DMS 273 (cell line): ENCODE results near the gene OTOA.
A peak's percentile ranks its signal among the peaks of the same experiment; 100 is the strongest.
"Not testable (repeated sequence)": the region's sequence is repeated elsewhere in the genome, so short reads cannot be mapped to it uniquely, and the experiment has no call there.

Experiments
- DNase-seq: peaks from one replicate; lab custom pipeline; 2025; ENCODE audit not compliant: unreplicated experiment; lab: John Stamatoyannopoulos, UW

The OTOA gene

DNA sequence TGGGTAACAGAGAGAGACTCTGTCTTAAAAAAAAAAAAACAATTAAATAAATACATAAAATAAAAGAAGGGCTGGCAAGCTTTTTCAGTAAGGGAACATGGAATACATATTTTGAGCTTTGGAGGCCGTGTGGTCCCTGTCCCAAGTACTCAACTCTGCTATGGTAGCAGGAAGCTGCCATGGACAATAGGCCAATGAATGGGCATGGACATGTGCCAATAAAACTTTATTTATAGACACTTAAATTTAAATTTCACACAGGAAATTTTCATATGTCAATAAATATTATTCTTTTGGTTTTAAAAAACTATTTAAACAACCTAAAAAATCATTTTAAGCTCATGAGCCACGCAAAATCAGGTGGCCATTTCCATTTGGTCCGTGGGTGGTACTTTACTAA, 3.8 kb downstream of the OTOA start:
- DNase-seq, result no peak

DNA sequence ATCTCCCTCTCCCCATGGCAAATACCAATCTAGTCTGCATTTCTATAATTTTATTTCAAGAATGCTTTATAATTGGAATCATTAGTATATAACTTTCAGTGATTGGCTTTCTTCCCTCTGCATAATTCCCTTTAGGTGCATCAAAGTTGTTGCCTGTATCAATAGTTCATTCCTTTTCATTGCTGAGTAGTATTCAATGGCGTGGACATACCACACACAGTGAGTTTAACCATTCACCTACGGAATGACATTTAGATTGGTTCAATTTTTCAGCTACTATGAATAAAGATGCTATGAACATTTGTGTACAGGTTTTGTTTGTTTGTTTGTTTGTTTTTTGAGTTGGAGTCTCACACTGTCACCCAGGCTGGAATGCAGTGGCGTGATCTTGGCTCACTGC, 9.7 kb downstream of the OTOA start:
- DNase-seq, result no peak

DNA sequence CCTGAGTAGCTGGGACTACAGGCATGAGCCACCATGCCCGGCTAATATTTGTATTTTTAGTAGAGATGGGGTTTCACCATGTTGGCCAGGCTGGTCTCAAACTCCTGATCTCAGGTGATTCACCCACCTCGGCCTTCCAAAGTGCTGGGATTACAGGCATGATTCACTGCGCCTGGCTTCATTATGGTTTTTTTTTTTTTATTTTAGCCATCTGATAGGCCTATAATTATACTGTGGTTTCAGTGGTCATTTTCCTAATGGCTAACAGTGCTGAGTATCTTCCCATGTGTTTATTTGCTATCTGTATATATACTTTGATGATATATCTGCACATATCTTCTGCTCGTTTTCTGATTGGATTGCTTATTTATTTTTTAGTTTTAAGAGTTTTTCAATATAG, 10.7 kb downstream of the OTOA start:
- not testable (repeated sequence) for DNase-seq

DNA sequence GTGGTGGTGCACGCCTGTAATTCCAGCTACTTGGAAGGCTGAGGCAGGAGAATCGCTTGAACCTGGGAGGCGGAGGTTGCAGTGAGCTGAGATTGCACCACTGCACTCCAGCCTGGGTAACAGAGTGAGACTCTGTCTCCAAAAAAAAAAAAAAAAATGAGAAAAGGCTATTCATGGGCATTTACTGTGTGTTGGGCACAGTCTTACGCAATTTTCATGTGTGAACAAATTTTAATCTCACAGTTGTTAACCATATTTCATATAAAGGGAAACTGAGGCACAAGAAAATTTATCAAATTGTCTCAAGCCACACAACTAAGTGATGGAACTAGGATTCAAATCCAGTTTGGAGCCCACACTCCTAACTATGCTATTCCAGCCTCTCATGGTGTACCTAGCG, 16.9 kb downstream of the OTOA start:
- DNase-seq, result not testable (repeated sequence)

DNA sequence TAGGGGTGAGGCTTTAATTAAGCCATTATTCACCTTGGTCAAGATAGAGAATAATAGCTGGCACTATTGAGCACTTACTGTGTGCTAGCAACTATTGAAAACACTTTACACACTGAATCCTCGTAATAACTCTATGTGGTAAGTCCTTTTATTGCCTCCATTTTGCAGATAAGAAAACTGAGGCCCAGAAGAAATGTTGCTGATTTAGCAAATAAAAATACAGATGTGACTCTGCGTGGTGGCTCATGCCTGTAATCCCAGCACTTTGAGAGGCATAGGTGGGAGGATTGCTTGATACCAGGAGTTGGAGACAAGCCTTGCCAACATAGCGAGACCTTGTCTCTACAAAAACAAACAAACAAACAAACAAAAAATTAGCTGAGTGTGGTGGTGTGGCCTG, 19.4 kb downstream of the OTOA start:
- DNase-seq, result no peak

DNA sequence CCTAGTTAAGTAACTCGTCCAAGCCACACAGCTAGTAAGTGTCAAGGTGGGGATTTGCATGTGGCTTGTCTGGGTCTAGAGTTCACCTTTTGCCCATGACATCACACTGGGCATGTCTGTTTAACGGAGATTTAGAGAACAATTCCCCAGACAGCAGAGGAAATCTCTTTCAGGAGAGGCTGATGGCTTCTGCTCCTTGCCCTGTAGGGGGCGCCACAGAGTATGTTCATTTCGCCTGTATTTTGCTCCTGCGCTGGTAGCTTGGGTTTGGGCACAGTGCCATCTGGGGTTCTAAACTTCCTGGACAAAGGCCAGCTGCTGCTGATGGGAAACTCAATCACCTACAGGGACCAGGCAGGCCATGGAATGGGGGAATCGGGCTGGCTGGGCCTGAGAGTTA, 20.4 kb downstream of the OTOA start:
- peak; percentile 74 for DNase-seq

DNA sequence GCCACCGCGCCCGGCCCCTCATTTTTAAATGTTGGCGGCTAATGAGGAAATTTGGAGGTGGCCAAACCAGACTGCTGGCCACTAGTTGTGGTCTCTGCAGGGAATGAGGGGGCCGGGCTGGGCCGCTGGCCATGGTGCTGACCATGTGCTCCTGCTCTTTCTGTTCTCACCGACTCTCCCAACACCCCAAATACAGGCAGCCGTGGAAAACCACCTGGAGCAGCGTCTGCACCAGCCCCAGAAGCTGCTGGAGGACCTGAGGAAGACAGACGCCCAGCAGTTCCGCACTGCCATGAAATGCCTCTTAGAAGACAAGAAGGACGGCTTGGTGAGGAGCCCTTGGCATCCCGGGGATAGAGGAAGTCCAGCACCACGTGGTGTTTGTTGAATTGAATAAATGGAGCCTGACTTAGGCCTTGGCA, 21.3 kb downstream of the OTOA start:
- DNase-seq, result peak; percentile 10

DNA sequence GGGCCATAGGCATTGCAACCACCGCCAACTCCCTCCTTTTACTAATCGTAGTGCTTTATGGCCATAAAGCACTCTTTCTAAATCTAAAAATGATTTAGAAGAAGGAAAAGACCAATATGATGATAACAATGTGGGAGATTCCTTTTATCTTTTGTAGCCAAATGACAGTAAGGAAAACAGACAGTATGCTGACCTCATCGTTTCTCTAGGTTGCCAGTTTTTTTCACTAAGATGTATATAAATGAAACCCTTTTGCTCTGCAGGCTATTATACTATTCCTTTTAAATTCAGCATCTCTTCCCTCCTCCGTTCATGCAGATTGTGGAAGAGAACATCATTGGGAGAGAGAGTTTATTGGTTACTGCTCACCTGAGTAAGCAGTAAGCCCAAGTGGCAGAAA, 25.3 kb downstream of the OTOA start:
- no peak for DNase-seq

DNA sequence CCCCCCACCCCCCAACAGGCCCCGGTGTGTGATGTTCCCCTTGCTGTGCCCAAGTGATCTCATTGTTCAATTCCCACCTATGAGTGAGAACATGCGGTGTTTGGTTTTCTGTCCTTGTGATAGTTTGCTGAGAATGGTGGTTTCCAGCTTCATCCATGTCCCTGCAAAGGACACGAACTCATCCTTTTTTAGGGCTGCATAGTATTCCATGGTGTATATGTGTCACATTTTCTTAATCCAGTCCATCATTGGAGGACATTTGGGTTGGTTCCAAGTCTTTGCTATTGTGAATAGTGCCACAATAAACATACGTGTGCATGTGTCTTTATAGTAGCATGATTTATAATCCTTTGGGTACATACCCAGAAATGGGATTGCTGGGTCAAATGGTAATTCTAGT, 27.2 kb downstream of the OTOA start:
- DNase-seq, result not testable (repeated sequence)

DNA sequence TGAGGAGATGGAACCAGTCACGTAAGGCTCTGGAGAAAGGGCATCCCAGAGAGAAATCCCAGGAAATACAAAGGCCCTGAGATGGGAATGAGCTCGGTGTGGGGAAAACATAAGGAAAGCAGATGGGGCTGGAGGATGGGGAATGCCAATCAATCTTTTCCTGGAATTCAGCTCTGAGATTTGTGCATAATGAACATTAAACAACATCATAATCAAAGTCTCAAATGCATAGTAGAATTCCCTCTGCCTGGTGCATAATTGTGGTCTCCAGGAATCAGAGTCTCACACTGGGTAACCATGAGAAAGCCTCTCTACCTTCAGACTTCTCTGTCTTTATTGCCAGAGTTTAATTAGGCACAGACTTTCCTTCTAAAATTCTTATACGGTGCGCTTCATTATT, 30.8 kb downstream of the OTOA start:
- DNase-seq, result peak; percentile 10

DNA sequence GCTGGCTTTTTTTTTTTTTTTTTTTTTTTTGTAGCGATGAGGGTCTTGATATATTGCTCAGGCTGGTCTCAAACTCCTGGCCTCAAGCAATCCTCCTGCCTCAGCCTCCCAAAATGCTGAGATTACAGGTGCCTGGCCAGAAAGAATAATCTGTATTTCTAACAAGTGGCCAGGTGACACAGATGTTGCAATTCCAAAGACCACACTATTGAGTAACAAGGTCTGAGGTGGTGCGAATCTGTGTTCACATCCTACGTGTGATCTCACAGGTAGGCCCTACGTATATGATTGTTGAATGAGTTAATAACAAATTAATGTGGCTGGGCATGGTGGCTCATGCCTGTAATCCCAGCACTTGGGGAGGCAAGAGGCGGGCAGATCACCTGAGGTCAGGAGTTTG, 33.3 kb downstream of the OTOA start:
- DNase-seq, result no peak

DNA sequence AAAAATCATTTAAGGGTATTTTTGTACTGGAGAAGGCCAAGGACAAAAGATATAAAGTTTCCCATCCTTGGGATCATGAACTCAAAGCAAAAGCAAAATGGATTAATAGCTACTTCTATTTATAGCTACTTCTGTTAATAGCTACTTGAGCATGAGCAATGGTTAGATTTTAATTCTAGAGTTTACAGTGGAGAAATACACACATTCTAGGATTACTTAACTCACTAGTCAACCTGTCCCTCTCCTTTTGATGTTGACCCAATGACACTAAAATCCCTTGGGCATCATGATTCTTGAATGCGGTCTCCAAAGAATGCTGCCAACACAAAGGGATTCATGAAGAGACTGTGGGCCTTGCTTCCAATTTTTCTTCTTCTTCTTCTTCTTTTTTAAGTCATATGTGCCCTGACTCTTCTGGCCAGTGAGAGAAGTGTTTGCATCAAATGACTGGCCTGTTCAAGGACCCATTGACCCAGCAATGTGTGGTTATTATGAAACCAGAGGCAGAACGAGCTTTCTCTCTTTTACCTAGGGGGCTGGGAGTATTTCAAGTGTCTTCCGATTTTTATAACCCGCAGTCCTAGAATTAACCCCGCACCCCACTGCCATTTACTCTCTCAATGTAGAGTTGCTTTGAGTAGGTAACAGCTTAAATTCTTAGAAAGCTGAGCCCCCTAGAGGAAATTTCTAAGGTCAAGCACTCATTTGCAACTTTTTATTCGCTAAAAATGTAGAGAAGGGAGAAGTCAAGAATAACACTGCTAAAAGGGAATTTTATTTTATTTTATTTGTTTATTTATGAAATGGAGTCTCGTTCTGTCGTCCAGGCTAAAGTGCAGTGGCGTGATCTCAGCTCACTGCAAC, 34.6 kb downstream of the OTOA start:
- DNase-seq, result no peak

DNA sequence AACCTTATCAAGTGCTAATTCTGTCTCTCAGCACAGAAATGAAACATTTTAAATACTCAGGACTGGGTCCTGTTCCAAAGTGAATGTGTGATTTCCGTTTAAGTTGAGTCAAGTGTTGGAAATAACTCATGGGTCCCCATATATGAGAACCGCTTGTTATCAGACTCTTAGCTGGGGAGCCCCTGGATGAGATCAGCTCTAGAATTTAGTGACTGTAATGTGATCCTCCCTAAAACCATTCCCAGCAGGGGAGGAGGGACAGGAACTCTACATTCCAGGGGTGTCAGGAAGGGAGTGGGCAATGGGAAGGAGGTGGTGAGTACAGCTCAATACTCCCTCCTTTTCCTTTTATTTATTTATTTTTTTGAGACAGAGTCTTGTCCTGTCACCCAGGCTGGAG, 37.5 kb downstream of the OTOA start:
- DNase-seq, result no peak

DNA sequence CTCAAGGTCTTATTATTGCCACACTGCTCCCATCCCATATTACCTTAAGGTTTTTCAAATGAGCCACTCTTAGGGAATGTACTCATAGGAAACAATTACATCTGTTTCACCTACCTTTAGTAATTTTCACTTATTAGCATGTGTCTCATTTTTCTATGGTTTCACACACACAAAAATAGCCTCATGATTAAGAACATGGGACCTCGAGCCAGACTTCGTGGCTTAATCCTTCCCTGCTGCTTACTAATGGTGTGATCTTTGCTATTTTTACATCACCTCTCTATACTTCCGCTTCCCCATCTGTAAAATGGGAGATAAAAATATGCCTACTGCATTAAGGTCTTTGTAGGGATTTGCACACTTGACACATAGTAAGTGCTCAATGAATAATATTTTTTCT, 38.5 kb downstream of the OTOA start:
- DNase-seq, result no peak

DNA sequence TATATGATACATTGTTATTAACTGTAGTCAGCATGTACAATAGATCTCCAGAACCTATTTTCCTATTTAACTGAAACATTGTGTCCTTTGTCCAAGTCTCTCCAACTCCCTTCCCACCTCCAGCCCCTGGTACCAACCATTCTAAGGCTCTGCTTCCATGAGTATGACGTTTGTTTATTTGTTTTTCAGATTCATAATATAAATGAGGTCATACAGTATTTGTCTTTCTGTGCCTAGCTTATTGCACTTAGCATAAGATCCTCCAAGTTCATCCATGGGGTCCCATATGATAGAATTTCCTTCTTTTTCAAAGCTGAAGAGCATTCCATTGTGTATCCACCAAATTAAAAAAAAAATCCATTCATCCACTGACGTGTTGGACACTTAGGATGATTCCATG, 39.4 kb downstream of the OTOA start:
- DNase-seq, result no peak

DNA sequence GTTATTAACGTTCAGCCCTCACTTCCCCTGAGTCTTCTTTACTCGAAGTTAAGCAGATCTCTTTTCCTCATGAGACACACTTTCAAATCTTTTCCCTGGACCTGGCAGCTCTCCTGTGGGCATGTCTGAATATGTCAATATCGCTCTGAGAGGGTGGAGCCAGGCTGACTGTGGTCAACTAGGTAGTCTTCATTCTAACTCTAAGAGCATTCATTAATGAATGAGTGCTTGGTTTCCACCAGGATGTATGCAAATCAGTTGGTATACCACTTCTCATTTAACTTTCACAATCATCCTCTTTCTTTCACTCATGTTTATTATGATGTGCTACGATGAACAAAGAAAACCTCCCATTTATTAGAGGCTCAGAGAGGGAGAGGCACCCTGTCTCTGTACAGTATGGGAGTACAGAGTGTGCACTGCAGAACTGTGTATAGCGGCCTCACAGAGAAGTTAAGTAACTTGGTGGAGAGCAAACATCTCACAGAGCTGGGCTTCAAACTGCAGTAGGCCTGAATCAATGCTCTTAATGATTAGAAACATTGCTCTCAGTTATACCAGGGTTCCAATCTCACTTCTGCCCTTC, 39.9 kb downstream of the OTOA start:
- no peak for DNase-seq

DNA sequence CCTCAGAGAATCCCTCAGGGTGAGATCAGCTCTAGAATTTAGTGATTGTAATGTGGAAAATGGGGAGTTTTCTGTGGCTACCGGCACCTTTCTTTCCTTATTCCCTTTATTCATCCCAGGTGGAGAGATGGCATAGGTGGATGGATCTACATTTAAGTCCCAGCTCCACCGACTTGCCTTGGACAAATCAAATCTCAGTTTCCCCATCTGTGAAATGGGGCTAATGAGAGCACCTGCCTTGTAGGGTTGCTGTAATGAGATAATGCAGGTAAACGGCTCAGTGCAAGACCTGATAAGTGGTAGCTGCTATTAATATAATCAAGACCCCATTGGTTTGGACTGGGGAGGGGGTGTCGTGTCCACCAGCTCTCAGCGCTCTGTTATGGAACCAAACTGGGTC, 40.5 kb downstream of the OTOA start:
- no peak for DNase-seq

DNA sequence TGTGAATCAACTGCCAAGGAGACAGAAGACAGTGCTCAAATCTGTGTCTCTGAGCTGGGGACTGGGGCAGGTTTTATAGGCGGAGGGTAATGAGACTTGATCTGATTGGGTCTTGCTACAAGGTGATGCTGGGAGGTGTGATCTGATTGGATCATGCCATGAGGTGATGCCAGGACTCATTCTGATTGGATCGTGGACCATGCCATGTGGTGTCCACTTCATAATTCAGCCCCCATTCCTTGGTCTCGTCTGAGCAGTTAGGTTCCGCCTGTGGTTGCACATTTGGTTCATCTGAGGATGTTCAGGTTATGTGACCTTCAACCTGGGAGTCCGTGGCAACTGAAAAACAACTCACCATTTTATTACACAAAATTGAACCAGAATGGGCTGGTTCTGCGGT, 41.0 kb downstream of the OTOA start:
- peak; percentile 17 for DNase-seq

DNA sequence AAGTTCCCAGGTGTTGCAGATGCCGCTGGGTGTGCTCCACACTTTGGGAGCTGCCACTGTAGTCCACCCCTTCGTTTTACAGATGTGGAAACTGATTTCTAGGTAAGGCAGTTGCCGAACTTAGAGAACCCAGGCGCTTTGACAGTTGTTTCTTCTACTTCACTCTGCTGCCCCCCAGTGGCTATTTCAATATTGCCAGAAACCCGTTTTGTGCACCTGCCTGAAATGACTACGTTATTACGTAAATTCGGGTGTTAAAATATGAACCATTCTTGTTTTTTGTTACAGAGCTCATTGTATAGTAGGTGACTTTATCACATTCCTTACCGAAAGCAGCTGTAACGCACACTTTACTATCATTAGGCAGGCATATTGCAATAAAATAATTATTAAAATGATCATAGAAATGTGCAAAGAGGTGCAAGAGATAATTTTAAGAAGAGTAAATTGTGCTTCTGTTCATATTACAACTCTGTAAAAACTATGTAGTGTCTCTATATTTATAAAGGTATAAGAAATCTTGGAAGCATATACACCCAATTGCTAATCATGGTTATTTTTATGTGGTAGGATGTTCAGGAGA, 44.9 kb downstream of the OTOA start:
- DNase-seq, result peak; percentile 87

DNA sequence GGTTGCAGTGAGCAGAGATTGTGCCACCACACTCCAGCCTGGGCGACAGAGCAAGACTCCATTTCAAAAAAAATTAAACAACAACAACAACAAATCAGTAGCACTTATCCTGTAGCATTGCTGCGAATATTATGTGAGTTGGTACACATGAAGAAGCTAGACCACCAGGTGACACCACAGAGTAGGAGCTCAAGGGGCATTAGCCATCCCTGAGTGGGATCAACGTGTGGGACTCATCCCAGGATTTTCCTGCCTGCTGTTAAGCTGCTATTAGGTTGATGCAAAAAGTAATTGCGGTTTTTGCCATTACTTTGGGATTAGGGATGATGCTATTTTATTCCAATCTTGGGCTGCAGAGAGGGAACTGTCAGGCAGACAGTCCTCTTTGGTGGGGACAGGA, 47.2 kb downstream of the OTOA start:
- DNase-seq, result no peak

DNA sequence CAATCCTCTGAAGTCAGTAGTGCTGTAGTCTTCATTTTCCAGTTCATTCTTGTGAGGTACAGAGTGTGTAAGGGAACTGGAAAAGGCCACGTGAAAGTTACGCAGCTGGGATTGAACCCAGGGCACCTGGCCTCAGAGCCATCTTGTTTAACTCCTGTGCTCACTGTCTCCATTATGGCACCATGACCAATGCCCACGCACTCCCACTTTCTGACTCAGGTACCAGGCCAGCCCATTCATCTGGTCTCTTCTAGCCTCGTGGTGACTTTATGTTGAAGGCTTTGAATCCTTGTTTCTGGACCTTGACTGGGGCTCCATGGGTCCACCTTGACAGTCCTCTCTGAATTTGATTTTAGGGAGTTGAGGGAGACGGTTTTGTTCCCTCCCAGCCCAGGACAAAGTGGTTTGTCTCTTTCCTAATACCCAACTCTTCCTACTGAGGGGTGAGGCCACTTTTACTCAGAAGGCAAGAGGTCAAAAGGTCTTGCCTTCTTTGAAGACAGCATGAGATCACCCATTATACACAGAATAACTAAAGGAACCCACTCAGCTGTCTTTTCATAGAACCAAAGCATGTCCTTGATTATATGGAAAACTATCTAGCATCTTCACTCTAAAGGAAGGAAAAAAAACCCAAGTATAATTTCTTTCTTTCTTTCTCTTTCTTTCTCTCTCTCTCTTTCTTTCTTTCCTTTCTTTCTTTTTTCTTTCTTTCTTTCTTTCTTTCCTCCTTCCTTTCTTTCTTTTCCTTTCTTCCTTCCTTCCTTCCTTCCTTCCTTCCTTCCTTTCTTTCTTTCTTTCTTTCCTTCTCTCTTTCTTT, 50.0 kb downstream of the OTOA start:
- no peak for DNase-seq

DNA sequence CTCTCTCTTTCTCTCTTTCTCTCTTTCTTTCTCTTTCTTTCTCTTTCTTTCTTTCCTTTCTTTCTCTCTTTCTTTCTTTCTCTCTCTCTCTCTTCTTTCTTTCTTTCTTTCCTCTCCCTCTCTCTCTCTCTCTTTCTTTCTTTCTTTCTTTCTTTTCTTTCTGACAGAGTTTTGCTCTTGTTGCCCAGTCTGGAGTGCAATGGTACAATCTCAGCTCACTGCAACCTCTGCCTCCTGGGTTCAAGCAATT, 50.5 kb downstream of the OTOA start:
- DNase-seq, result not testable (repeated sequence)
